Effector memory CD4-positive, alpha-beta T cell (primary cell): ENCODE results near the gene SLC35D1.
"Not testable (repeated sequence)": the region's sequence is repeated elsewhere in the genome, so short reads cannot be mapped to it uniquely, and the experiment has no call there.

Source experiments
- DNase-seq, 3 donors: peaks; one replicate each; pipeline ENCODE4 v3.0.0-alpha.2; 2020
- H3K27ac ChIP-seq: 2 replicates; pipeline ENCODE4 v1.7.0; 2013; ENCODE audit warnings: mild to moderate bottlenecking, low read length, moderate library complexity; ENCODE audit not compliant: insufficient read depth, poor library complexity, severe bottlenecking
- H3K27me3 ChIP-seq: replicated peaks from 2 replicates; pipeline ENCODE4 v1.7.0; 2013; ENCODE audit warnings: mild to moderate bottlenecking, low read length; ENCODE audit not compliant: insufficient read depth, control insufficient read depth, poor library complexity, severe bottlenecking
- H3K36me3 ChIP-seq: 2 replicates; pipeline ENCODE4 v1.7.0; 2013; ENCODE audit warnings: mild to moderate bottlenecking, low read length, moderate library complexity; ENCODE audit not compliant: control insufficient read depth, insufficient read depth
- H3K4me1 ChIP-seq: 2 replicates; pipeline ENCODE4 v1.7.0; 2013; ENCODE audit warnings: low read length, mild to moderate bottlenecking; ENCODE audit not compliant: control insufficient read depth, insufficient read depth, poor library complexity, severe bottlenecking
- H3K4me3 ChIP-seq: 2 replicates; pipeline ENCODE4 v1.7.0; 2013; ENCODE audit warnings: low read length, low read depth, mild to moderate bottlenecking; ENCODE audit not compliant: insufficient read depth, poor library complexity, severe bottlenecking
- H3K9me3 ChIP-seq: 2 replicates; pipeline ENCODE4 v1.7.0; 2013; ENCODE audit warnings: mild to moderate bottlenecking, low read length, moderate library complexity; ENCODE audit not compliant: control insufficient read depth

The SLC35D1 gene

GRCh38 chr1:67077593-67077992 lies 23.6 kb upstream of the SLC35D1 start:
- H3K9me3 ChIP-seq, result no peaks in the 10 kb centered on the region
- no peaks in the 10 kb centered on the region for H3K36me3 ChIP-seq
- H3K4me3 ChIP-seq, result no peak overlapping the region
- H3K4me1 ChIP-seq, result no peaks in the 10 kb centered on the region
- H3K27me3 ChIP-seq, result no peaks in the 10 kb centered on the region
- H3K27ac ChIP-seq, result no peak overlapping the region
- DNase-seq, result no peak

GRCh38 chr1:67072749-67073148 lies 18.8 kb upstream of the SLC35D1 start:
- DNase-seq, result no peak
- H3K4me3 ChIP-seq, result no peak overlapping the region
- H3K9me3 ChIP-seq, result no peaks in the 10 kb centered on the region
- H3K27me3 ChIP-seq, result no peaks in the 10 kb centered on the region
- no peaks in the 10 kb centered on the region for H3K4me1 ChIP-seq
- H3K36me3 ChIP-seq, result no peaks in the 10 kb centered on the region
- H3K27ac ChIP-seq, result no peak overlapping the region

DNA sequence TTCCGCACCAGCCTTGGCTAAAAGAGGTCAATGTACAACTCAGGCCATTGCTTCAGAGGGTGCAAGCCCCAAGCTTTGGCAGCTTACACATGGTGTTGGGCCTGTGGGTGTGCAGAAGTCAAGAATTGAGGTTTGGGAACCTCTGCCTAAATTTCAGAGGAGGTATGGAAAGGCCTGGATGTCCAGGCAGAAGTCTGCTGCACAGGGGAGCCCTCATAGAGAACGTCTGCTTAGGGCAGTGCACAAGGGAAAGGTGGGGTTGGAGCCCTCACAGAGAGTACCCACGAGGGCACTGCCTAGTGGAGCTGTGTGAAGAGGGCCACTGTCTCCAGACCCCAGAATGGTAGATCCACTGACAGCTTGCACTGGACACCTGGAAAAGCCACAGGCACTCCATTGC lies 13.7 kb upstream of the SLC35D1 start:
- not testable (repeated sequence) for DNase-seq, H3K27ac ChIP-seq

GRCh38 chr1:67062412-67062811 lies 8.5 kb upstream of the SLC35D1 start:
- Histone ChIP-seq H3K27me3 (no peaks in the 10 kb centered on the region), H3K9me3 (no peaks in the 10 kb centered on the region), H3K36me3 (no peaks in the 10 kb centered on the region), H3K27ac (no peak overlapping the region), H3K4me1 (no peaks in the 10 kb centered on the region), H3K4me3 (no peak overlapping the region)
- DNase-seq, result no peak

More for the DNA sequence above, 13.7 kb upstream of the SLC35D1 start:
- not testable (repeated sequence) for H3K4me1 ChIP-seq, H3K27me3 ChIP-seq, H3K36me3 ChIP-seq, H3K4me3 ChIP-seq, H3K9me3 ChIP-seq

DNA sequence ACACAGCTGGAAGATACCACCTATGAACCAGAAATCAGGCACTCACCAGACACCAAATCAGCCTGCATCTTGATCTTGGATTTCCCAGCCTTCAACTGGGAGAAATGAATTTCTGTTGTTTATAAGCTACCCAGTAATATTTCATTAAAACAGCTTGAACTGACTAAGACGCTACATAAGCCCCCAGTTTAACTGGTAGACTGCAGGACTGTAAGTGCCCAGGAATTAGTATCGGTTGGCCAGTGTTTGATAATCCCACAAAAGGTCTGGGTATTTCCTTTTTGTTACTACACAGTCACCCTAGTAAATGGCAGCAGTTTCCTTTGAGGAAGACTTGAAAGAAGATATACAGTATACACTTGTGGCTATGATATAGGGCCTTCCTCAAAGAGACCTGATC lies 7.3 kb upstream of the SLC35D1 start:
- Histone ChIP-seq H3K27me3 (no peaks in the 10 kb centered on the region), H3K4me1 (no peaks in the 10 kb centered on the region), H3K36me3 (no peaks in the 10 kb centered on the region), H3K4me3 (no peak overlapping the region), H3K9me3 (no peaks in the 10 kb centered on the region), H3K27ac (no peak overlapping the region)
- DNase-seq, result no peak

DNA sequence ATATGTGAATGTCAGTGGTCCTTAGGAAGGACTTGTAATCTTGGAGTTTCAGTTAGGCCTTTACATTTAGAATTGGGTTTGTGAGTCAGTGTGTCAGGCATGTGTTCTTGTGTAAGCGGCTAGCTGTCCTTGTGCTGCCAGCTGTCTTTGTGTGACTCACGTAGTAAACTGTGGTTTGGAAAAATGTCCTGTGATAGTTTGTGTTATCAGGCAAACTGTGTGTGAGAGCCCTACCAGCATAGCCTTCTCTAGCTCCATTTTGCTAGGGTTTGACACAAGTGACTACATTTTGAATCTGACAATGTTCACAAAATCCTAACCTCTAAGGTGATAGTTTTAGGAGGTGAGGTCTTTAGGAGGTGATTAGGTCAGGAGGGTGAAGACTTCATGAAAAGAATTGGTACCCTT lies 6.9 kb upstream of the SLC35D1 start:
- H3K4me3 ChIP-seq, result no peak overlapping the region
- no peak for DNase-seq
- H3K9me3 ChIP-seq, result no peaks in the 10 kb centered on the region
- H3K27ac ChIP-seq, result no peak overlapping the region
- H3K4me1 ChIP-seq, result no peaks in the 10 kb centered on the region
- H3K36me3 ChIP-seq, result no peaks in the 10 kb centered on the region
- no peaks in the 10 kb centered on the region for H3K27me3 ChIP-seq

GRCh38 chr1:67059346-67059745 lies 5.4 kb upstream of the SLC35D1 start:
- no peaks in the 10 kb centered on the region for H3K36me3 ChIP-seq
- H3K4me1 ChIP-seq, result no peaks in the 10 kb centered on the region
- H3K27ac ChIP-seq, result no peak overlapping the region
- DNase-seq, result no peak
- H3K4me3 ChIP-seq, result no peak overlapping the region
- H3K27me3 ChIP-seq, result no peaks in the 10 kb centered on the region
- H3K9me3 ChIP-seq, result no peaks in the 10 kb centered on the region

DNA sequence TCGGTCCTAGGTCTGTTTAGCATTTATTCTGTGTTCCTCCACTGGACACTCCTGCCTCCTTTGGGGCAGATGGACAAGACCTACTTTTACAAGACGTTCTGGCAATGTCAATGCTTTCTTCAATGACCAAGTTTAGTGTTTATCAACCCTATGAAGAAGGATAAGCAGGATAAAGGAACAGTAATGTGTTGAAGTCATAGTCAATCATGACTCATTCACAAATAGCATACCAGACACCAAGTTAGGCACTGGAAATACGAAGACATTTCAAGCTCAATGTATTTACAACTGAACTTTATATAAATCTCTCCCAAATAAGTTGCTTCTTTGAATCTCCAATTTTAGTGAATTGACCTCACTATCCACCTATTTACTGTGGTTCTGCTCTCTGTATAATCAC lies 4.8 kb upstream of the SLC35D1 start:
- H3K27me3 ChIP-seq, result no peaks in the 10 kb centered on the region
- no peak for DNase-seq
- H3K27ac ChIP-seq, result no peak overlapping the region
- no peaks in the 10 kb centered on the region for H3K4me1 ChIP-seq
- no peaks in the 10 kb centered on the region for H3K9me3 ChIP-seq
- no peak overlapping the region for H3K4me3 ChIP-seq
- H3K36me3 ChIP-seq, result no peaks in the 10 kb centered on the region

- no peak for DNase-seq
- no peaks in the 10 kb centered on the region for H3K9me3 ChIP-seq
- H3K36me3 ChIP-seq, result no peaks in the 10 kb centered on the region
- no peaks in the 10 kb centered on the region for H3K4me1 ChIP-seq
- H3K4me3 ChIP-seq, result no peak overlapping the region
- H3K27me3 ChIP-seq, result no peaks in the 10 kb centered on the region
- no peak overlapping the region for H3K27ac ChIP-seq
Measured at GRCh38 chr1:67058242-67058641, 4.3 kb upstream of the SLC35D1 start.

DNA sequence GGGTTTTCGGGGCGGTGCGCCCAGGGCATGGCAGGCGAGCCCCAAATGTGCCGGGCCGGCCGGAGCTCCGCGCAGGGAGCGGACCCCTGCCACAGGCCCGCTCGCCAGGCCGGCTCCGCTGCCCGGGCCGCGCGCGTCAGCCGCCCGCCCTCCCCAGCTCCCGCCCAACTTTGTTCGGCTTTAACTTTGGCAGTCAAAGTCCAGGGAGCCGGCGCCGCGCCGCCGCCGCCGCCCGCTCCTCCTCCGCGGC lies 488 bp downstream of the SLC35D1 start:
- peak overlapping the region; percentile 87 for H3K4me3 ChIP-seq
- peaks cover 7% of the 10 kb centered on the region for H3K4me1 ChIP-seq
- no peaks in the 10 kb centered on the region for H3K9me3 ChIP-seq
- no peaks in the 10 kb centered on the region for H3K27me3 ChIP-seq
- peak overlapping the region; percentile 90 for H3K27ac ChIP-seq
- DNase-seq, result no peak
- peaks cover 8% of the 10 kb centered on the region for H3K36me3 ChIP-seq
